ENCODE data around the gene ZNF74.

DNA sequence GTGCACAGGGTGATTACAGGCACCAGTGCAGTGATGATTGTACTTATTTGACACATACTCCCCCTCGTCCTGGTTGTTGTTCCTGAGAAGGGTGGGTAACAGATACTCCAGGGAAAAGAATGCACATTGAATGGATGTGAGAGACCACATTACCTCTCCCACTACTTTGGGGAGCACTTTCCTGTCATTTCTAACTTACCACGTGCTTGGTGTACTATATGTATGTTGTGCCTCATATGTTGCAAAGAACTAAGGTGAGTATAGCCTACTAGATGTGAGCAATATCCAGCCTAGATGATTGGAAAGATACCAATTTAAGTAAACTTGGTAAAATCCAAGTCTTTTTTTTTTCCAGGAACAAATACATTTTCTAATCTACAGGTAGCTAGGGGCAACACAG is 58.0 kb downstream of the ZNF74 start:
- TF ChIP-seq CTCF (IDR thresholded peaks at IDR 0.05 in 4 of 5, conservative IDR thresholded peaks at IDR 0.05 in 1 of 5) (no peak), POLR2A (IDR thresholded peaks at IDR 0.05) (no peak)
